ENCODE measurements around the gene CAMK2B.
"Not testable (repeated sequence)": the region's sequence is repeated elsewhere in the genome, so short reads cannot be mapped to it uniquely, and the experiment has no call there.

Gene CAMK2B

GRCh38 chr7:44187636-44188416 lies 137.6 kb downstream of the CAMK2B start:
- DNase-seq, result no peak

GRCh38 chr7:44186736-44187135 lies 138.7 kb downstream of the CAMK2B start:
- DNase-seq, result no peak

GRCh38 chr7:44185729-44186128 lies 139.7 kb downstream of the CAMK2B start:
- no peak for DNase-seq

- DNase-seq, result no peak
Observed at GRCh38 chr7:44184873-44185446, 140.4 kb downstream of the CAMK2B start.

DNA sequence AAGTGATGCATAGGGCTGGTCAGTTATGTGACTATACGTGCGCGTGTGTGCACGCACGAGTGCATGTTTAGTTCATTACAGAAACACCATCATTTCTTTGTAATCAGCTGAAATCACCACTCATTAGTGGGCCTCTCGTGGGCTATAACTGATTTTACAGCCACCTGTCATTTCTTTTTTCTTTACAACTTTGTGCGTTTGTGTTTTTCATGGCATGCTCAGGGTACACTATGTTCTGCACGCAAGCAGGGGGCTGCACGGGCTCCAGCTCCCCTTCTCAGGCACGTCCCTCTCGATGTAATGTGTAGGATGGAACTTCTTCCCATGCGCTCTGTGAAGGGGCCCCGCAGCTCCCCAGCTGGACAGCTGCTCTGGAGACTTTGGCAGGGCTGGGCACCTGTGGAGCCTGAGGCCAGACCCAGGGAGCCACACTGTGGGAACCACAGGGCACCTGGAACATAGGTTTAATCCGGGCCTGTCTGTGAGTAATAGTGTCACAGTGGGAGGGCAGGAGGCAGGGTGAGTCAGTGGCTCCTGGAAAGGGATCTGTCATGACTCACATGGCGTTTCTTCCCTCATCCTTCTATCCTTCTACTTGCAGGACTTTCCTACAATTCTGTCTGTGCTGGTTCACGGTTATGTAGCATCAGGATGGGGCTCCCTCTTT lies 141.1 kb downstream of the CAMK2B start:
- no peak for DNase-seq

DNA sequence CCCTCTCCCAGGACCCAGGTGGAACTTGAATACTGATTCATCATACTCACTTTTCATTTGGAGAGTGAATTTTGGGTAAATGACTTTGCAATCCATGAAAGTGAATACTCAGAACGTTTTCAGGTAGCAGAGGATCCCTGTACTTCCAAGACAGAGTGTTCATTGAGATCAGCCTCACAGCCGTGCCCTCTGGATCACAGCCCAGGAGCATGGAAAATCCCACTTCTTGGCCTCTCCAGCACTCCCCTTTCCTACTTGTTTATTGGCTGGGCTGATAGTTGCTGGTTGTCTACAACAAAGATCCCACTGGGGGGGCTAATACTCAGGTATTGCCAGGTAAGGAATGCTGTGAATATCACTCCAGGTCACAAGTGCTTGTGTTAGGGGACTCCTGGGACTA lies 142.0 kb downstream of the CAMK2B start:
- no peak for DNase-seq

GRCh38 chr7:44182827-44183226 lies 142.6 kb downstream of the CAMK2B start:
- no peak for DNase-seq

DNA sequence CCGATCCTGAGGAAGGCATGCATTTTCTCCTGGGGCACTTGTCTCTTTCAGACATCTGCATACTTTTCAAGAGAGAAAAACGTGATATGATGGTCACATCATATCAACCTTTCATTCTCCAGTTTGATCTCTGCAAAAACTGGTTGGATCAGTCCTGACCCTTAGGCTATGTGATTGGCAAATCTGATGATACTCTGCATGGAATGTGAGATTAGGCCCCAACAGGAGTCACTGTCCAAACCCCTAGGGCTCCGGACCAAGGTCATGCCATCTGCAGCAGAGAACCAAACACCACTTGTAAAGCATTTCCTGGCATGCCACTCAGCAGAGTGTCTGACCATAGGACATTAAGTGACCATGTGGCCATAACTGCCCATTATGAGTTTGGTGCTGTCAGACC lies 144.8 kb downstream of the CAMK2B start:
- DNase-seq, result no peak

GRCh38 chr7:44177570-44178131 lies 147.7 kb downstream of the CAMK2B start:
- no peak for DNase-seq

- no peak for DNase-seq
Observed at GRCh38 chr7:44176486-44176885, 148.9 kb downstream of the CAMK2B start.

- no peak for DNase-seq
Observed at GRCh38 chr7:44175730-44176129, 149.7 kb downstream of the CAMK2B start.

GRCh38 chr7:44174694-44174948 lies 150.8 kb downstream of the CAMK2B start:
- not testable (repeated sequence) for DNase-seq

GRCh38 chr7:44173911-44174693 lies 151.3 kb downstream of the CAMK2B start:
- DNase-seq, result no peak

DNA sequence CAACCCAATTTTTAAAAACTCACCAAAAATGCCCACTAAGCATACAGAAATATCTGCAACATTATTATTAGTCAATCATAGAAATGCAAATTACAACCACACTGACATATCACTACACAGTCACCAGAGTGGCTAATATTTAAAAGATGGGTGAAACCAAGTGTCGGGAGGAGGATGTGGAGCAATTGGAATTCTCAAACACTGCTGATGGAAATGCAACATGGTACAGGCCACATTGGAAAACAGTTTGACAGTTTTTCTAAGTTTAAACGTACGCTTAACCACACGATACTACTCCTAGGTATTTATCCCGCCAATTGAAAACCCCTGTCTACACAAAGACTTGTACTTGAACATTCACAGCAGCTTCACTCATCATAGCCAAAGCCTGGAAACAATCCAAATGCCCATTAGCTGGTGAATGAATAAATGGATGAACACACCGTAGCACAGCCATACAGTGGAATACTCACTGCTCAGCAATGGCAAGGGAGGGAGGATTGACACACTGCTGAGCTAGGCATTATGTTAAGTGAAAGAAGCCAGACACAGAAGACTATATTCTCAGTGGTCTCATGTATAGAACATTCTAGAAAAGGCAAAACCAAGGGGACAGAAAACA lies 152.5 kb downstream of the CAMK2B start:
- no peak for DNase-seq

DNA sequence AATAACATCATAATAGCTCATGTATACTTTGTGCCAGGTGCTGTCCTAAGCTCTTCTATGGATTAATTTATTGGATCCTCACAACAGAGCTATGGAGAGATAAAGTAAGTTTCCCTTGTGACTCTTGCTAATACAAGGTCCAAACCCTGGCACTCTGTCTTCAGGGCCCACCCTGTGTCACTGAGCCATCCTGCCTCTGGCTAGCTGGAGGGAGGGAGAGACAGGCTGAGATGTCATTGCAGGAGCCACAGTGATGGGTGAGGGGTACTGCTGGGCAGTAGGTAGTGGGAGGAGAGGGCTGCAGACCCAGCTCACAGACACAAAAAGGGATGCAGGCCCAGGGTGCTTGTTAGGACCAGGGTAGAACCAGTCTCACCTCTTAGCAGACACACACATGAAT lies 153.0 kb downstream of the CAMK2B start:
- DNase-seq, result no peak

DNA sequence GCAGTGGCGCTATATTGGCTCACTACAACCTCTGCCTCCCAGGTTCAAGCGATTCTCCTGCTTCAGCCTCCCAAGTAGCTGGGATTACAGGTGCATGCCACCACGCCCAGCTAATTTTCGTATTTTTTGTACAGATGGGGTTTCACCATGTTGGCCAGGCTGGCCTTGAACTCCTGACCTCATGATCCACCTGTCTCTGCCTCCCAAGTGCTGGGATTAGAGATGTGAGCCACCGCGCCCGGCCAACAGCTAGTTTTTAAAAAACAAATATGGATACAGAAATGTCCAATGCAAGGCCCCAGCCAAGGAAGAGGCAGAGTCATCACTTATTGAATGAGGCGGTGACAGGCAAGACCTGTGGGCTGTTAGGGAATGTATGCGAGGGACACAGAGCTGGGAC lies 153.5 kb downstream of the CAMK2B start:
- not testable (repeated sequence) for DNase-seq

GRCh38 chr7:44167920-44168319 lies 157.5 kb downstream of the CAMK2B start:
- DNase-seq, result no peak
